NCI-H526 treated with DMSO at 0.1 percent for 48 hours (cell line): Measurements from ENCODE around the gene AUTS2.

Experiments
- DNase-seq: peaks from one replicate; lab custom pipeline; 2025; lab: John Stamatoyannopoulos, UW

AUTS2 gene

DNA sequence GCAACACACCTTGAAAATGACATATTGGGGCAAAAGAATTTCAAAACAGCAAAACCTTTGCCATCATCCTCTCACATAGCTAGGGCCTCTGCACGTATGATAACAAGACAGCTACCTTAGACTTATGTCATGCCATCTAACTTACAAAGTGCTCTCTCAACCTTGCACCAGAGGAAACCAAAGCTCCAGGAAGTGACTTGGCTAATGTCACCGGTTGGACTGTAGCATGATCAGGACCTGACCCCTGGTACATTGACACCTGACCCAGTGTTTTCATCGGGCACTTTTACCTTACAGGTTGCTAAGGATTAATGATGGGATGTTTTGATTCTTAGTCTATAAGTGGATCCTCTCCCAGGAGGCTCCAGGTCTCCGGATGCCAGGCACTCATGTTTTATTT, 1003.8 kb downstream of the AUTS2 start:
- DNase-seq: no peak

DNA sequence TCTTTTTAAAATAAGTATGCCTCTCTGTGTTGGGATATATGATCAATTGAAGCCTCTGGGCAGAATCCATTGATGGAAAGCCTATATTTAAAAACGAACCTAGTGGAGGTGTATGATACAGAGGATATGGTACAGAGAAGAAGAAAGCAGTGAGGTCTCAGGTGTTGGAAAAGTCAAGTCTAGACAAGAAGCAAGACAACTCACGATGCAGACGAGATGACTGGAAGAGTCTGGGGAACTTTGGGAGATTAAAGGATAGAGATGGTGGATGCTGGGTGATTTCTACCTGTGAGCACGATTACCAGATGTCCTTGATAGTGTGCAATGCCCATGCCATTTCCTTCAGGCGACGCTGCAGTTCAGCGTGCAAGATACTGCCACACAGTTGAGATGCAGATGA, 1009.0 kb downstream of the AUTS2 start:
- DNase-seq: no peak

DNA sequence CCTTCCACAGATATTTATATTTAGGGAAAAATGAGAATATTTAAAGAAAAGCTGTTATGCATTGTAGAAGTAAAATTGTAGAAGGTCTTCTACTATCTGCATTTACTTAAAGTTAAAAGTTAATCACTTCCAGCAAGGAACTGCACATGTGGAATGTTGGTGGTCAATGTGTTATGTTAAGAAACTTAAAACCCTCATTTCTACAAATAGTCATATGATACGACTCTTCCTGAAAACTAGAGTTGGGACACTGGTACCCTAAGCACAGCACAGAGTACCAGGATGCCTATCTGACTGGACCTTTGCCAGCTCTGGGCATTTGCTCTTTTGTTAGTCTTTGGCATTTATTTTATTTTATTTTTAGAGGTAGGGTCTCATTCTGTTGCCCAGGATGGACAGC, 1009.5 kb downstream of the AUTS2 start:
- DNase-seq: no peak

DNA sequence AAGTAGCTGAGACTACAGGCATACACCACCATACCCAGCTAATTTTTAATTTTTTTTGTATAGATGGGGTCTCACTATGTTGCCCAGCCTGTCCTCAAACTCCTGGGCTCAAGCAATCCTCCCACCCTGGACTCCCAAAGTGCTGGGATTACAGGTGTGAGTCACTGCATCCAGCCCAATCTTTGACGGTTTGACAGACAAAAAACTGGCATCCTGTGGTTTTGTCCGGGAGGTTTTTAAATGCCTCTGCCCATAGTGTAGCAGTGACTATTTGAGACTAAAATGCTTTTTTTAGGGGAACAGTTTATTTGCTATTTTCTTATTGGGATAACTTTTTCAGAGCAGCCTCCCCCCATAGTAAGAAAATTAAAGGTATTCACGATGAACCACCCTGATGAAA, 1010.0 kb downstream of the AUTS2 start:
- DNase-seq: no peak

GRCh38 chr7:70612811-70613210, 1014.5 kb downstream of the AUTS2 start:
- DNase-seq: no peak

GRCh38 chr7:70614237-70615045, 1016.2 kb downstream of the AUTS2 start:
- no peak for DNase-seq

DNA sequence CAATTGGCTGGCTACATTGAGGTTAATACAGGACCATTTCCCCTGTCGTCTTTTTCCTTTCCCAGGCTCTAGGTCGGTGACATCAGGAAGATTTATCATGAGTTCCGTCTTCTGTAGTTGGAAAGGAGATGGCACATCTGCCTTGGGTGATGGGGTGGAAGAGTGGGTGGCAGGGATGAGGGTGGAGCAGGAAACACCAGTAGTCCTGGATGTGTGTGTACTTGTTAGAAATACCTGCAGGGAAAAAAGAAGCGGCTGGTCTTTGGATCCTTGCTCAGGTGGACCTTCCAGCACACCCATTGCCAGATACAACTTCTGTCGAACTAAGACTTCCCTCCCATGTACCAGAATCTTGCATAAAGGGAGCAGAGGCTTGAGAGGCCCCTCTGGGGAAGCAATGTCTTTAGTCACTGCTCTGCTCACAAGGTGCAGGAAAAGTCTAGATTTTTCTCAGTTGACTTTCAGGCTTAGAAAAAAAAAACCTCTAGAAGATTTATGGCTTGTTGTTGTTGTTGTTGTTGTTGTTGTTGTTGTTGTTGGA, 1016.9 kb downstream of the AUTS2 start:
- no peak for DNase-seq

GRCh38 chr7:70616211-70616610, 1017.9 kb downstream of the AUTS2 start:
- DNase-seq: no peak

DNA sequence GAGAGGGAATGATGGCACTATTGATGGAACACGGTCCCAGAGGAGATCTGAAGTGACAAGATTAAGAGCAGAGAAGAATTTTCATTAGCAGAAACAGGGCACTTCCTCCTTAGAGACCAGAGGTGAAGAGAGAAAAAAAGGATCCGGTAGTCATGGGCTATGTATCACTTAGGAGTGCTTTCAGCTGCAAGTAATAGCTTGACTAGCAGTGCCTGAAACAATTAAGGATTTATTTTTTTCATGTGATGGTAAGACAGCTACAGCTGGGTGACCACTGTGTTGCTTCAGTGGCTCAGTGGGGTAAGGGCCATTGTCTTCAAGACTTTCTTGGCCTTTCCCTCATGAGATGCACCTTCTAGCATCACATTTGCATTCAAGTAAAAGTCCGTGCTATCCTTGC, 1018.5 kb downstream of the AUTS2 start:
- no peak for DNase-seq

- no peak for DNase-seq
Measured at GRCh38 chr7:70618020-70618551, 1019.8 kb downstream of the AUTS2 start.

GRCh38 chr7:70619130-70619529, 1020.9 kb downstream of the AUTS2 start:
- DNase-seq: no peak

GRCh38 chr7:70619659-70620058, 1021.4 kb downstream of the AUTS2 start:
- DNase-seq: no peak

- no peak for DNase-seq
Measured at GRCh38 chr7:70620333-70621055, 1022.2 kb downstream of the AUTS2 start.

DNA sequence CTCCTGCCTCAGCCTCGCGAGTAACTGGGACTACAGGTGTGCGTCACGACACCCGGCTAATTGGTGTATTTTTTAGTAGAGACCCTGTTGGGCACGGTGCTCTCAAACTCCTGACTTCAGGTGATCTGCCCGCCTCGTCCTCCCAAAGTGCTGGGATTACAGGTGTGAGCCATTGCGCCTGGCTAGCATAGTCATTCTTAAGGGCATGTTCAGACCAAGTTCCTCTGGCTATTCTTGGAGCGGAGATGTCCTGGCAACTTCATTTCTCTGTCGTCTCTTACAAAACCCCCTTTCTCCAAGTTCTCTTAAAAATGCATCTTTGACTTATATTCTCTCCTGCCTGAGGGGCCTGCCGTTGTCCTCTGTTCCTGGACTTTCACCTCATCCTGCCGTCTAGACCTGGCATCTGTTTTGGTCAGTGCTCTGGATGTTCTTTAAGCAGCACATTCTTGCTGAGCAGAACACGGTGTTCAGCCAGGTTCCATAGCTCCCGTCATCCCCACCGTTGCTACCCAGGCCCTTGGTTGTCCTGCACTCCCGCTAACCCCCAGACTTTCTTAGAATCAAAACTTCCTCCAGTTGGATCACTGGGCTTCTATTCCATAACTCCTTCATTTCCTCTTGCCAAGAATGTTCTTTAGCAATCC, 1023.8 kb downstream of the AUTS2 start:
- no peak for DNase-seq

DNA sequence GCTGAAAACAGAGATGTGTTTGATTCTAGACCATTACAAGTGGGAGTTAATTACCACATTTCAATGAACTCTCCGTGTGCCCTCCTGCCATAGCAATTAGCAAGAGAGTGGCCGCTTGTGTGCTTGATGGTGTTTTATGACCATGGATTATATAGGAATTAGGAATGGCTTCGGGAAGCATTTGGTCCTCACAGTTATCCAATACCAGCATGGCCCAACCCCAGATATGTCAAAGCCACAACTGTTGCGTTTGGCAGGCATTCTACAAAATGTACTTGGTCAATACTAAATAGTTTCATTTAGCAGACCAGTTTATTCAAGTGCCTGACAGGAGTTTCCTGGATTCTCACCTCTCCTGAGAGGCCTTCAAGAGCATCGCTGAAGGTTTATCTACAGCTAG, 1024.7 kb downstream of the AUTS2 start:
- no peak for DNase-seq

- DNase-seq: no peak
Measured at GRCh38 chr7:70624500-70625103, 1026.3 kb downstream of the AUTS2 start.

- DNase-seq: no peak
Measured at GRCh38 chr7:70627461-70627860, 1029.2 kb downstream of the AUTS2 start.

- DNase-seq: no peak
Measured at GRCh38 chr7:70630440-70630817, 1032.2 kb downstream of the AUTS2 start.

DNA sequence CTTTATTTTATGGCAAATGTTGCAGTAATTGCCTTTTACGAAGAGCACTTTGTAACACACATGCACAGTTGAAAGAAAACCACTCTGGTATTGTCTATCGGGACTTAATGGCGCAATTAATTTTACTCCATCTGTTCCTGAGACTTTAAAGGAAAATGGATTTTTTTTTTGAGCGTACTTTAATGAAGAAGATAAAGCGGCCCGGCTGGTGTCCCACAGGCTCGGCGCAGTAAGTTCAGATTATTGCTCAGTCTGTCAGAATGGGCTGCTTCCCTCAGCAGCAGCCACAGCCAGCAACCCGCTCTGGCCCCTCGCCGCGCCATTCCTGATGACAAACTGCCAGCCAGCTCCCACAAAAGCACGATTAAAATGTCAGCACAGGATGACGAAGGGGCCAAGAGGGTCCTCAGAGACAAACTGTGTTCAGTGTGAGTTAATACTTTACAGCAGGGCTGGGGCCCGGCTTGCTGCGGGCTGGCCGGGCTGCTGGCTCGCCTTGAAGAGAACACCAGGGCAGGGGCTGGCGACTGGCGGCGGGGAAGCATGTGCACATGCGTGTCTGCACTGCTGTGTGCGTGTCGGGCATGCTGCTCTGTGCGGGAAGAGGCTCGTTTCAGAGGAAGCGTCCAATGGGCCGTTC, 1032.7 kb downstream of the AUTS2 start:
- no peak for DNase-seq

DNA sequence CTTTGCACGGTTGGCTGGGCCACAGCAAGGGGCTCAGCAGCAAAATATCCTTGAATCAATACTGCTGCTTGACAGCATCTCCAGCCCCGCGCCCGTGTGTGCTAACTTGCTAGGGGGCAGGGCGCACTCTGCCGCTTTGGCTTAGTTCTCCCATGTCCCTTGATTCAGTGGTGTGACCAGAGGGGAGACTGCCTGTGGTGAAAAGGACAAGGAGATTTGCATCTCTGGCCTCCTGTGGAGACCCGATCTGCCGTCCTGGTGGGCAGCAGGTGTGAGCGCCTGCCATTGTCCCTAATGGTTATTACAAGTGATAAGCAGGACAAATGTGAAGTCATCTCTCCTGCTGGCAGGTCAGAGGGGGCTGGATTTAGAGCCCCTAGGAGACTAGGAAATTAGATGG, 1033.4 kb downstream of the AUTS2 start:
- DNase-seq: no peak

DNA sequence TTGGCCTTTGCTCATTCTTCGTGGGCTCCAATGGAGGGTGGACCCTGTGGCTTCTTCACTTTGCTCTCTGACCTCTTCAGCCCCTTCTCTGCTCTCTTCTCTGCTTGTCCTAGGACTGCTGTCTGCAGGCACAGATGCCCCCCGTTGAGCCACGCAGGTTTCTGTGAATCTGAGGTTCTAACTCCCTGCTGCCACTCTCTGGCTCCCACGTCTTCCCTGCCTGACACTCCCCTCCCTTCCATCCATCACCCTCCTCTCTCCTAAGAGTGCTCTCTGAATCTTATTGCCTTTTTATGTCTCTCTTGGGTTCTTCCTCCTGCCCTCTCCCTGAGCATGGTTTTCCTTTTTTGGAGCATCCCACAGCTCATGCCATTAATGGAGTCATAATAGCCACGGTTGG, 1034.1 kb downstream of the AUTS2 start:
- DNase-seq: no peak

GRCh38 chr7:70634071-70634470, 1035.8 kb downstream of the AUTS2 start:
- no peak for DNase-seq
